GM18867 (cell line): ENCODE data around the gene CPTP.

Experiments used
- ATAC-seq: cut with Tn5 transposase; IDR thresholded peaks from one replicate; pipeline ENCODE4 v1.9.1; 2021; ENCODE audit warnings: mild to moderate bottlenecking, moderate library complexity; ENCODE audit not compliant: unreplicated experiment

The CPTP gene

DNA sequence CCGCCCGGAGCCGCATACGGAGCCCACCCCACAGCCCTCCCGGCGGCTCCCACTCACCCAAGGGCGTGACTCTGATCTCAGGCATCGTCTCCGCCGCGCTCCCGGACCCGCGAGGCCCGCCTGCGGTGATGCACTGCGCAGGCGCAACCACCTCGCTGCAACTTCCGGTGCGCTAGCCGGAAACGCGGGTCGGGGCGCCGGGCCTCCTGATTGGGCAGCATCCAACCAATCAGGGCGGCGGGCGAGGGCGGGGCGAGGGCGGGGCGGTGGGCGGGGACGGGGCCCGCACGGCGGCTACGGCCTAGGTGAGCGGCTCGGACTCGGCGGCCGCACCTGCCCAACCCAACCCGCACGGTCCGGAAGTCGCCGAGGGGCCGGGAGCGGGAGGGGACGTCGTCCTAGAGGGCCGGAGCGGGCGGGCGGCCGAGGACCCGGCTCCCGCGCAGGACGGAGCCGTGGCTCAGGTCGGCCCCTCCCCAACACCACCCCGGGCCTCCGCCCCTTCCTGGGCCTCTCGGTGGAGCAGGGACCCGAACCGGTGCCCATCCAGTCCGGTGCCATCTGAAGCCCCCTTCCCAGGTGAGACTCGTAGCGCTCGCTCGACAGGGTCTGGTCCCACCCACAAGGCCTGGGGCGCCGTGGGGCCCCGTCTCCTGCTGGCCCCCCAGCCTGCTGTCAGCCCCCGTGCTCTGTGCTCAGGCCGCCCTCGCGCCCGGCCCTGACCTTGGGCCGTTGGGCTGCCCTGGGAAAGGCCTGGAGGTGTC, at the start of gene CPTP, which contains the start of gene INTS11:
Gene CPTP, plus strand, starts transcription at position 279 of the 764 bp plus-strand sequence. CDS start 2,109 bp downstream, outside the sequence.
Gene INTS11, minus strand, starts transcription at position 137 of the 764 bp plus-strand sequence. Its CDS starts 52 bp downstream, at position 85.
- peak; percentile 64 for ATAC-seq

DNA sequence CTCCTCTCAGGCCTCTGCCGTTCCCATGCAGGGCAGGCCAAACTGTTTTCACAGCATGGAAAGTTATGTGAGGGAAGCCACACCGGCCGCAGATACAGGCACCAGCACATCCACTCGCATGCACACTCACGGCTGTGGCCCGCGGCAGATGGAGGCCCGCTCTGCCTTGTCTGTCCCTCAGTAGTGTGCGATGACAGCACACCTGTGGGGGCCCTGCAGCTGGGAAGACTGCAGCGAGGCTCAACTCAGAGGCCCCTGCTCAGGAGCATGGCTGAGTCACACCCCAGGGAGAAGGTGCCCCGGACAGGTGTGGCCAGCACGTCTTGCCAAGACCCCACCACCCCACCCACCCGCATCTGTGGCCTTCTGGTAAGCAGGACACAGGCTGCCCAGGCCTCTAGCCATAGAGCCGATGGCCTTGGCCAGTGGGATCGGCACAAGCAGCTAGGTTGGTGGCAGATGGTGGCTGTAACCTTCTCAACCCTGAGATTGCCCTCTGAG, 49.6 kb upstream of the CPTP start:
- no peak for ATAC-seq

DNA sequence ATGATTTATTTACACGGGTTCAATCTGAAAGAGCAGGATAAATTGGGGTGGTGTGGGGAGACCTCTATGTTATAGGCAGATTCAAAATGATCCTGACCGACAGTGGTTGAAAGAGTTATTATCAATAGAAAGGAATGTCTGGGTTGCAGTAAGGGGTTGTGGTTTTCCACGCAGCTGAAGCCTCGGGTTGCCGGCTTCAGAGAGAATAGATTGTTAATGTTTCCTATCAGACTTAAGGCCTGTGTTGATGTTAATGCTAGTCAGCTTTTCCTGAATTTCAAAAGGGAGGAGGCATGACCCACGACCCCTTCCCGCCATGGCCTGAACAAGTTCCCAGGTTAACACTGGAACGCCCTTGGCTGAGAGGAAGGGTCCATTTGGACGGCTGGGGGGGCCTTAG, 48.8 kb upstream of the CPTP start:
- ATAC-seq = no peak

GRCh38 chr1:1278620-1279019, 46.0 kb upstream of the CPTP start:
- ATAC-seq = no peak

DNA sequence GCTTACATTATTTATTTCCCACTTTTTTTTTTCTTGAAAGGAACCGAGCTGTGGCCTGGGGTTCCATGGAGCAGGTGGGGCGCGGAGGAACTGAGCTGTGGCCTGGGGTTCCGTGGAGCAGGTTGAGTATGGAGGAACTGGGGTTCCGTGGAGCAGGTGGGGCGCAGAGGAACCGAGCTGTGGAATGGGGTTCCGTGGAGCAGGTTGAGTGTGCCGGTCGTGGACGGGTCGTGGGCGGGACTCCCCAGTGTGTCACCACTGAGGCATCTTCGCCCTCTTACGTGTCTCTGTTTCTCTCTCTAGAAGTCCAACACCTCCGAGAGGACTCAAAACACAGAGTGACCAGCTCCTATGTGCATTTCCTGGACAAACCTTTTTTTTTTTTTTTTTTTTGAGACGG, 45.6 kb upstream of the CPTP start:
- ATAC-seq = no peak

GRCh38 chr1:1280782-1281481, 43.7 kb upstream of the CPTP start:
- ATAC-seq = no peak

DNA sequence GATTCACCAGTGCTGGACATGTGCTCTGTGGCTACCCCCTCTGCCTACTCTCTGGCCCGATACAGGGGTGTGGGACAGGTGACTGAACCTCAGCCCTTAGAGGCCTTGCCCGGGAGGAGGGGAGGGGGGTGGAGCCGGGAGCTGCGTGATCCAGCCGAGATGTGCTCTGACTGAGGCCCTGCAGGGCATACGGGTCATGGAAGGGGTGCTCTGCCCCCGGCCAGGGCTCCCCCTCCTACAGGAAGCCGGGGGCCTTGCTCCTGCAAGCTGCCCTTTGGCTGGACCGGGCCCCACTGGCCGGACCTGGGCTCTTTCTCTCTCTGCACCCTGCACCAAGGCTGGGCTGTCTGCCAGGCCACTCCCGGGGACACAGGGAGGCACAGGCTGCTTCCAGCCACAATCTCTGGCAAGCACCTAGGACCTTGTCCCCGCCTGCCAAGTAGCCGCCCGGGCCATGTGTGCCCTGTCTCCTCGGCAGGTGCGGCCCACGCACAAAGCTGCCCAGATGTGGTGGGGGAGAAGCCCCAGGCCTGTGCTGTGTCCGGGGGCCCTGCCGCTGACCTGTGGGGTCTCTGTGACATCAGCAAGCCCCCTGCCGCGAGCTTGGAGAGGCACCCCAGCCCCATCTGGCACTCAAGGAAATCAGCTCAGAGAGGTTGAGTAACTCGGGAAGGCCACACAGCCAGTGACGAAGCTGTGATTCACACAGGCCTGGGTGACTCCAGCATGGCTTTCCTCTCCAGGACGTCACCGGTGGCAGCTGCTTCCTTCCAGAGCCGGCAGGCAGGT, 42.9 kb upstream of the CPTP start:
- no peak for ATAC-seq

DNA sequence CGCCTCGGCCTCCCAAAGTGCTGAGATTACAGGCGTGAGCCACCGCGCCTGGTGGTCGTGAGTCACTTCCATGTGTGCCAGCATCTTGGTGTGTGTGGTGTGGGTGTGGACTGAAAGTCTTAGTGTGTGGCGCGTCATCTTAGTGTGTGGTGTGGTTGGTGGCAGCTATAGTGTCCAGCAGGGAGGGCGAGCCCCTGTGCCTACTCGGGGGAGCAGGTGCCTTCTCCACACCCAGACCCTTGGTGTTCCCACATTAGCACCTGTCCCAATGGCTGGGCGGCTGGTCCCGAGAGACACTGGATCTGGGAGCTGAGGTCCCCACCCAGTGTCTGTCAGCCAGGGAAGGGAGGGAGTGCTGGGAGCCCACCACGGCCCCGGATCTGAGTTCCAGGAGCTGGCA, 41.6 kb upstream of the CPTP start:
- no peak for ATAC-seq

GRCh38 chr1:1283821-1284220, 40.8 kb upstream of the CPTP start:
- ATAC-seq = no peak

DNA sequence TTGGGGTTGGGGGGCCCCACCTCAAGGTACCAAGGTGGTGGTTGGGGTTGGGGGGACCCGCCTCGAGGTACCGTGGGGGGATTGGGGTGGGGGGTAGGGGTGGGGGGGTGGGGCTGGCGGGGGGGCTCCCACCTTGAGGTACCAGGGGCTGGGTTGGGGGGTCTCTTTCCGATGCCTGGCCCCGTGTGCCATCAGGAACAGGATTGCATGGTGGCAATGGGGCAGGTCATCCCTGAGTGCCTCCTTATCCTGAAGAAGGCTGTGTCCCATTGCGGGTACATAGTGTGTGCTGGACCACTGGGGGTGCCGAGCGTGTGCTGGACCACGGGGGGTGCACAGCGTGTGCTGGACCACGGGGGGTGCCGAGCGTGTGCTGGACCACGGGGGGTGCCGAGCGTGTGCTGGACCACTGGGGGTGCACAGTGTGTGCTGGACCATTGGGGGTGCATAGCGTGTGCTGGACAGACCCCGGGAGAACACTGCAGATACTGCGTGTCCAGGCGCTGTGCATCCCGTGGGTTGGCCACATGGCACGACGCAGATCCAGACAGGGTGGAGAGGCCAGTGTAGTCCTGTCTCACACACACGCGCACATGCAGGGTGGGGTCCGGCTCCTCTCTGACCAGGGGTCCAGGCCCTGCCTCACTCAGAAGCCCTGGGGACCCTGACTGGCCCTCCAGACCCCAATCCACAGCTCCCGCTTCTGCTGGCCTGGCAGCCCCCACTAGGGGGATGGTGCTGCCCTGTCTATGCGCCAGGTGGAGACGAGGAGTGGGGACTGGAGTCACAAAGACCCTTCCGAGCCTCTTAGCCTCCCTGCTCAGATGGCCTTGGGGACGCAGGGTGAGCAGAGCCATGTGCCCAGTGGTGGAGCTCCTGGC, 40.1 kb upstream of the CPTP start:
- no peak for ATAC-seq

- ATAC-seq = no peak
Observed at GRCh38 chr1:1285102-1285571, 39.5 kb upstream of the CPTP start.

DNA sequence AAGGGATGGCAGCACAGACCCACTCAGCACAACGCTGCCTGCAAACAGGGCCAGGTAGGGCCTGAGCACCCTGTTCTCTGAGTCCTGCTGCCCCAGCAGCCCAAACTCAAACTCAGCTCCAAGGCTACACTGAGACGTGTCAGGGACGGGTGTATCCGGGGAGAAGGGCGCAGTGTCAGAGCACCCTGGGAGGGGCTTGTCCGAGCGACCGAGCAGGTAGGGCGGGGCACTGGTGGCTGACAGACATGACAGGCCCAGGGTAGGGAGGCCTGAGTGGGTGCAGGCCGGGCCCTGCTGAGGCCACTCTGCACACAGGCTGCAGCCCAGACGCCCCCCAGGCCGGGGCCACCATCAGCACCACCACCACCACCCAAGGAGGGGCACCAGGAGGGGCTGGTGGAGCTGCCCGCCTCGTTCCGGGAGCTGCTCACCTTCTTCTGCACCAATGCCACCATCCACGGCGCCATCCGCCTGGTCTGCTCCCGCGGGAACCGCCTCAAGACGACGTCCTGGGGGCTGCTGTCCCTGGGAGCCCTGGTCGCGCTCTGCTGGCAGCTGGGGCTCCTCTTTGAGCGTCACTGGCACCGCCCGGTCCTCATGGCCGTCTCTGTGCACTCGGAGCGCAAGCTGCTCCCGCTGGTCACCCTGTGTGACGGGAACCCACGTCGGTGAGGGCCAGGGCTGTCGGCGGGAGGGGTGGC, 38.8 kb upstream of the CPTP start:
- no peak for ATAC-seq

GRCh38 chr1:1286313-1287261, 38.0 kb upstream of the CPTP start:
- no peak for ATAC-seq

DNA sequence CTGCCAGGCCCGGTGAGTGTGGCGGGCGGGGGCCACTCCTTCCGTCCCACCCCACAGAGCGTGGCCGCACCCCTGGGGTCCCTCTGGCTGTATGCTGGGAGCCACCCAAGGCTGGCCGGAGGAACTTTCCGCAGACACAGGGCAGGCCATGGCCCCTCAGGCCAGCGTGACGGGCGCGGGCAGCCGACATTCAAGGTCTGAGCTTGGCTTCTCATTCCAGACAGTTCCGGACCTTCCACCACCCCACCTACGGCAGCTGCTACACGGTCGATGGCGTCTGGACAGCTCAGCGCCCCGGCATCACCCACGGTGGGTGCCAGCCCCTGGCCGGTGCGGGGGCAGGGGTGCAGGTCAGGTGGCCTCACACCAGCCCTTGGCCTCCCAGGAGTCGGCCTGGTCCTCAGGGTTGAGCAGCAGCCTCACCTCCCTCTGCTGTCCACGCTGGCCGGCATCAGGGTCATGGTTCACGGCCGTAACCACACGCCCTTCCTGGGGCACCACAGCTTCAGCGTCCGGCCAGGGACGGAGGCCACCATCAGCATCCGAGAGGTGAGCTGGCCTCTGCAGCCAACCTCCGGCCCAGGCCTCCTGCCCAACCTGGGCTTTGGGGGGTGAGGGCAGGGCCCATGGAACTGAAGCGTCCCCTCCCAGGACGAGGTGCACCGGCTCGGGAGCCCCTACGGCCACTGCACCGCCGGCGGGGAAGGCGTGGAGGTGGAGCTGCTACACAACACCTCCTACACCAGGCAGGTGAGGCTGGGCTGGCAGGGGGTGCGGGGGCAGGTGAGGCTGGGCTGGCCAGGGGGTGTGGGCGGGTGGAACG, 37.1 kb upstream of the CPTP start:
- no peak for ATAC-seq

GRCh38 chr1:1290238-1290731, 34.3 kb upstream of the CPTP start:
- ATAC-seq = no peak

DNA sequence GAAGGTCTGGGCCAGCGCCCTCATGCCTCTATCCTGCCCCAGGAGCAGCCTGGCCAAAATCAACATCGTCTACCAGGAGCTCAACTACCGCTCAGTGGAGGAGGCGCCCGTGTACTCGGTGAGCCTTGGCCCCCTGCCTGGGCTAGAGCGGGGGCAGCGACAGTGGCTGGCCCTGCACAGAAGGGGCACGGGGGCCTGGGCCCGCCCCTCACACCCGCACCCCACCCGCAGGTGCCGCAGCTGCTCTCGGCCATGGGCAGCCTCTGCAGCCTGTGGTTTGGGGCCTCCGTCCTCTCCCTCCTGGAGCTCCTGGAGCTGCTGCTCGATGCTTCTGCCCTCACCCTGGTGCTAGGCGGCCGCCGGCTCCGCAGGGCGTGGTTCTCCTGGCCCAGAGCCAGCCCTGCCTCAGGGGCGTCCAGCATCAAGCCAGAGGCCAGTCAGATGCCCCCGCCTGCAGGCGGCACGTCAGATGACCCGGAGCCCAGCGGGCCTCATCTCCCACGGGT, 33.5 kb upstream of the CPTP start:
- ATAC-seq = no peak
